Adrenal gland (tissue), 12 donors: ENCODE data around the gene GRPEL1. TPM values are rescaled to one million over a fixed set of nuclear protein-coding genes. Genes with fewer than 3 reads are reported as not detected.

ENCODE experiments used
- DNase-seq, 7 donors: peaks; one replicate each; pipeline ENCODE4 v3.0.0-alpha.2; 2019 to 2020
- H3K27ac ChIP-seq, 5 donors: fragments of 200-600 bp; sonication (generic) in 4 of 5; 1 replicate in 3 of 5; 2 replicates in 2 of 5; pipeline versions ENCODE4 v1.5.1 to v1.8.0; 2016 to 2020; ENCODE audit warnings: mild to moderate bottlenecking in 1 of 5
- H3K27me3 ChIP-seq: fragments of 200-600 bp; 2 replicates; pipeline ENCODE4 v1.8.0; 2021
- H3K36me3 ChIP-seq, 2 donors: fragments of 200-600 bp; replicated peaks in 1 of 2; 1 replicate in 1 of 2; 2 replicates in 1 of 2; pipeline versions ENCODE4 v1.5.1 to v1.8.0; 2018 to 2022
- H3K4me1 ChIP-seq, 2 donors: fragments of 200-600 bp; replicated peaks in 1 of 2; 1 replicate in 1 of 2; 2 replicates in 1 of 2; pipeline versions ENCODE4 v1.5.1 to v1.8.0; 2018 to 2021
- H3K4me3 ChIP-seq, 4 donors: fragments of 200-600 bp; sonication (generic) in 3 of 4; one replicate each; pipeline ENCODE4 v1.5.1; 2016 to 2018
- H3K9me3 ChIP-seq, 3 donors: fragments of 200-600 bp; sonication (generic) in 1 of 3; replicated peaks in 1 of 3; 1 replicate in 2 of 3; 2 replicates in 1 of 3; pipeline versions ENCODE4 v1.5.1 to v1.8.0; 2016 to 2021
- CTCF ChIP-seq, 6 experiments: fragments of 450-650 bp in 4 of 6; fragments of 200-600 bp in 2 of 6; sonication (generic) in 1 of 6; IDR thresholded peaks; 1 replicate in 5 of 6; 2 replicates in 1 of 6; pipeline versions ENCODE4 v1.5.1 to v1.8.0; 2016 to 2021; ENCODE audit warnings: antibody characterized with exemption in 6 of 6, mild to moderate bottlenecking in 2 of 6, moderate library complexity in 1 of 6
- POLR2A ChIP-seq, 2 donors: fragments of 450-650 bp; IDR thresholded peaks; one replicate each; pipeline ENCODE4 v1.6.1; 2017; ENCODE audit warnings: antibody characterized with exemption in 2 of 2, mild to moderate bottlenecking in 2 of 2, moderate library complexity in 1 of 2
- WGBS, 4 donors: extraction: QIAGEN DNeasy Blood & Tissue Kit in 2 of 4; methylation state at CpG; one replicate each; pipeline versions ENCODE4 v1.1.5 to v1.1.7; 2013 to 2017; 5-methylcytosine and 5-hydroxymethylcytosine counted together
- intact Hi-C, 2 donors: fragments of 100-400 bp; cut with DNase I; formaldehyde crosslinking; loops; one replicate each; pipeline versions ENCODE4 v1.14.1 to v1.15.0; 2022 to 2023
- polyA plus RNA-seq, 3 donors: library from polyadenylated mRNA; stranded (reverse); fragments of 200-250 nt in 2 of 3; fragments of 350-450 nt in 1 of 3; fragmentation: Illumina TruSeq in 1 of 3; extraction: RNeasy Lipid Tissue Mini Kit (QIAGEN cat#74804) in 1 of 3; gene quantifications; one replicate each; pipeline ENCODE4 v1.2.3, GENCODE V29; 2013 to 2014
- total RNA-seq, 9 donors: library from RNA; depleted of rRNA in 4 of 9; stranded (reverse); fragments of >200 nt in 4 of 9; fragments of 120-200 nt in 1 of 9; fragmentation: NEBNext Ultra II Directional in 1 of 9; extraction: Animal tissue kit (Norgen Biotek cat#: 25700) in 1 of 9; gene quantifications; one replicate each; pipeline versions ENCODE4 v1.1.0 to v1.2.4, GENCODE V29; 2013 to 2023
- donor health status: healthy with polysubstance abuse.
- donor health status: Bipolar disorder and iron deficiency.
- donor health status: DM: yes; HTN: yes; CAD: no.
- donor health status: DM: no; HTN: no; CAD: no.
- donor health status: DM: no; HTN: no; CAD: no.
- donor health status: DM: yes; HTN: yes; CAD: no.

The GRPEL1 gene
- total and polyA plus RNA-seq, 12 donors, result 35.8 to 439 (median 80.0) TPM

GRCh38 chr4:7077371-7077770 lies 9.5 kb upstream of the GRPEL1 start:
- Histone ChIP-seq H3K4me1 (no peaks in the 10 kb centered on the region), H3K36me3 (no peaks in the 10 kb centered on the region), H3K27ac (no peak overlapping the region), H3K27me3 (no peaks in the 10 kb centered on the region), H3K4me3 (no peak overlapping the region), H3K9me3 (no peaks in the 10 kb centered on the region)
- DNase-seq, result no peak
- intact Hi-C loops, result loop anchor here (5.0 to 10.0 kb wide), 3 partner anchors 103 to 355 kb away; partner anchors contain the start of gene TBC1D14 (in 2 of the 2)
- WGBS, 4 donors, result 93 to 98% (median 95%) methylated on average over 9 to 12 of the region's 12 CpGs
- no peak for TF ChIP-seq POLR2A (IDR thresholded peaks at IDR 0.05)
- TF ChIP-seq CTCF (IDR thresholded peaks at IDR 0.05), result no peak

GRCh38 chr4:7076696-7077082 lies 8.8 kb upstream of the GRPEL1 start:
- intact Hi-C loops, result loop anchor here (5.0 to 10.0 kb wide), 3 partner anchors 102 to 354 kb away; partner anchors contain the start of gene TBC1D14 (in 2 of the 2)
- Histone ChIP-seq H3K4me3 (no peak overlapping the region), H3K36me3 (no peaks in the 10 kb centered on the region), H3K4me1 (no peaks in the 10 kb centered on the region), H3K27ac (no peak overlapping the region), H3K27me3 (no peaks in the 10 kb centered on the region), H3K9me3 (no peaks in the 10 kb centered on the region)
- DNase-seq, result no peak
- WGBS, 4 donors, result 60 to 90% (median 67%) methylated on average over 4 to 6 of the region's 6 CpGs
- TF ChIP-seq CTCF (IDR thresholded peaks at IDR 0.05) (no peak), POLR2A (IDR thresholded peaks at IDR 0.05) (no peak)

GRCh38 chr4:7075962-7076695 lies 8.3 kb upstream of the GRPEL1 start:
- Histone ChIP-seq H3K9me3 (no peaks in the 10 kb centered on the region), H3K4me1 (no peaks in the 10 kb centered on the region), H3K36me3 (no peaks in the 10 kb centered on the region), H3K4me3 (no peak overlapping the region), H3K27ac (peak overlapping the region in 1 of 5 donors; percentile 61), H3K27me3 (no peaks in the 10 kb centered on the region)
- intact Hi-C loops, result loop anchor here (5.0 to 10.0 kb wide), 3 partner anchors 101 to 354 kb away; partner anchors contain the start of gene TBC1D14 (in 2 of the 2)
- peak in 1 of 7 donors; percentile 43 for DNase-seq
- TF ChIP-seq POLR2A (IDR thresholded peaks at IDR 0.05) (no peak), CTCF (IDR thresholded peaks at IDR 0.05) (no peak)
- WGBS, 4 donors, result 63 to 82% (median 79%) methylated on average over 12 to 25 of the region's 25 CpGs

- peaks cover 0 to under 1% of the 10 kb centered on the region in 2 donors for H3K4me1 ChIP-seq
- intact Hi-C loops, result loop anchor here (5.0 to 10.0 kb wide), 3 partner anchors 100 to 170 kb away; partner anchors contain the start of gene TBC1D14 (in 2 of the 2)
- TF ChIP-seq POLR2A (IDR thresholded peaks at IDR 0.05) (no peak), CTCF (IDR thresholded peaks at IDR 0.05) (no peak)
- no peaks in the 10 kb centered on the region for H3K36me3 ChIP-seq
- H3K4me3 ChIP-seq, result no peak overlapping the region
- WGBS, 4 donors, result 70 to 81% (median 76%) methylated on average over 7 to 9 of the region's 9 CpGs
- peak in 1 of 7 donors; percentile 44 for DNase-seq
- H3K9me3 ChIP-seq, result no peaks in the 10 kb centered on the region
- no peaks in the 10 kb centered on the region for H3K27me3 ChIP-seq
- no peak overlapping the region for H3K27ac ChIP-seq
Measured at GRCh38 chr4:7074426-7074825, 6.6 kb upstream of the GRPEL1 start.
